Measurements from ENCODE around the gene GNGT1.

The GNGT1 gene

GRCh38 chr7:93877742-93878141 is 28.6 kb upstream of the GNGT1 start:
- TF ChIP-seq, protein P1, sequence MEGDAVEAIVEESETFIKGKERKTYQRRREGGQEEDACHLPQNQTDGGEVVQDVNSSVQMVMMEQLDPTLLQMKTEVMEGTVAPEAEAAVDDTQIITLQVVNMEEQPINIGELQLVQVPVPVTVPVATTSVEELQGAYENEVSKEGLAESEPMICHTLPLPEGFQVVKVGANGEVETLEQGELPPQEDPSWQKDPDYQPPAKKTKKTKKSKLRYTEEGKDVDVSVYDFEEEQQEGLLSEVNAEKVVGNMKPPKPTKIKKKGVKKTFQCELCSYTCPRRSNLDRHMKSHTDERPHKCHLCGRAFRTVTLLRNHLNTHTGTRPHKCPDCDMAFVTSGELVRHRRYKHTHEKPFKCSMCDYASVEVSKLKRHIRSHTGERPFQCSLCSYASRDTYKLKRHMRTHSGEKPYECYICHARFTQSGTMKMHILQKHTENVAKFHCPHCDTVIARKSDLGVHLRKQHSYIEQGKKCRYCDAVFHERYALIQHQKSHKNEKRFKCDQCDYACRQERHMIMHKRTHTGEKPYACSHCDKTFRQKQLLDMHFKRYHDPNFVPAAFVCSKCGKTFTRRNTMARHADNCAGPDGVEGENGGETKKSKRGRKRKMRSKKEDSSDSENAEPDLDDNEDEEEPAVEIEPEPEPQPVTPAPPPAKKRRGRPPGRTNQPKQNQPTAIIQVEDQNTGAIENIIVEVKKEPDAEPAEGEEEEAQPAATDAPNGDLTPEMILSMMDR (IDR thresholded peaks at IDR 0.05; ENCODE audit: insufficient read depth, low read depth, low read length, missing control alignments): no peak
- H3K4me3 ChIP-seq (ENCODE audit: low read depth, low read length): no peak overlapping the region
- no peak for DNase-seq (ENCODE audit: low read depth)

GRCh38 chr7:93879356-93879755 is 27.0 kb upstream of the GNGT1 start:
- no peak for DNase-seq (ENCODE audit: low read depth)

GRCh38 chr7:93882468-93882867 is 23.9 kb upstream of the GNGT1 start:
- TF ChIP-seq, protein P1 (IDR thresholded peaks at IDR 0.05; ENCODE audit: insufficient read depth, low read depth, low read length, missing control alignments): no peak
- DNase-seq (ENCODE audit: low read depth): no peak
- H3K4me3 ChIP-seq (ENCODE audit: low read depth, low read length): no peak overlapping the region

More at GRCh38 chr7:93879356-93879755, 27.0 kb upstream of the GNGT1 start:
- TF ChIP-seq, protein P1 (IDR thresholded peaks at IDR 0.05; ENCODE audit: insufficient read depth, low read depth, low read length, missing control alignments): no peak
- H3K4me3 ChIP-seq (ENCODE audit: low read depth, low read length): no peak overlapping the region

- TF ChIP-seq, protein P1 (IDR thresholded peaks at IDR 0.05; ENCODE audit: insufficient read depth, low read depth, low read length, missing control alignments): no peak
- no peak overlapping the region for H3K4me3 ChIP-seq (ENCODE audit: low read depth, low read length)
- DNase-seq (ENCODE audit: low read depth): no peak
Observed at GRCh38 chr7:93883078-93883916, 23.1 kb upstream of the GNGT1 start.

- DNase-seq (ENCODE audit: low read depth): no peak
- H3K4me3 ChIP-seq (ENCODE audit: low read depth, low read length): no peak overlapping the region
- TF ChIP-seq, protein P1 (IDR thresholded peaks at IDR 0.05; ENCODE audit: insufficient read depth, low read depth, low read length, missing control alignments): no peak
Observed at GRCh38 chr7:93883917-93884345, 22.4 kb upstream of the GNGT1 start.

GRCh38 chr7:93884541-93884940 is 21.8 kb upstream of the GNGT1 start:
- no peak for DNase-seq (ENCODE audit: low read depth)
- no peak overlapping the region for H3K4me3 ChIP-seq (ENCODE audit: low read depth, low read length)
- TF ChIP-seq, protein P1 (IDR thresholded peaks at IDR 0.05; ENCODE audit: insufficient read depth, low read depth, low read length, missing control alignments): no peak

Measured in GM12865 (cell line).